Right lung (tissue), 10 donors: Measurements from ENCODE around the gene SNX17. TPM values are rescaled to one million over a fixed set of nuclear protein-coding genes. Genes with fewer than 3 reads are reported as not detected.
"Not testable (repeated sequence)": the region's sequence is repeated elsewhere in the genome, so short reads cannot be mapped to it uniquely, and the experiment has no call there.

Experiments used
- DNase-seq, 2 donors: peaks; one replicate each; pipeline ENCODE4 v3.0.0-alpha.2; 2013
- long read RNA-seq, 8 donors: transcript quantifications; one replicate each; lab custom pipeline, GENCODE V29; 2026
- polyA plus RNA-seq, 5 donors: library from polyadenylated mRNA; unstranded; fragments of 120-200 nt; gene quantifications; one replicate each; pipeline versions ENCODE4 v1.2.1 to v1.2.3, GENCODE V29; 2013; ENCODE audit warnings: inconsistent platforms in 1 of 5, low replicate concordance in 1 of 5; ENCODE audit not compliant: insufficient read length in 5 of 5, insufficient read depth in 1 of 5

SNX17 gene, protein sequence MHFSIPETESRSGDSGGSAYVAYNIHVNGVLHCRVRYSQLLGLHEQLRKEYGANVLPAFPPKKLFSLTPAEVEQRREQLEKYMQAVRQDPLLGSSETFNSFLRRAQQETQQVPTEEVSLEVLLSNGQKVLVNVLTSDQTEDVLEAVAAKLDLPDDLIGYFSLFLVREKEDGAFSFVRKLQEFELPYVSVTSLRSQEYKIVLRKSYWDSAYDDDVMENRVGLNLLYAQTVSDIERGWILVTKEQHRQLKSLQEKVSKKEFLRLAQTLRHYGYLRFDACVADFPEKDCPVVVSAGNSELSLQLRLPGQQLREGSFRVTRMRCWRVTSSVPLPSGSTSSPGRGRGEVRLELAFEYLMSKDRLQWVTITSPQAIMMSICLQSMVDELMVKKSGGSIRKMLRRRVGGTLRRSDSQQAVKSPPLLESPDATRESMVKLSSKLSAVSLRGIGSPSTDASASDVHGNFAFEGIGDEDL
- polyA plus RNA-seq = 100 to 1,000 TPM in 2 of 5 donors, 10 to 100 TPM in 3; 83.8 to 120 (median 99.2) TPM
- long read RNA-seq, donor 1, transcript SNX17-201 (15 exons, 2,044 nt) = major isoform, 54 of 68 reads
- long read RNA-seq, donor 1, partial matches to known transcripts = 11 of 68 reads
- long read RNA-seq, donor 1, other reads (novel, unspliced or antisense) = 0 of 68 reads
- long read RNA-seq, donor 2, transcript SNX17-201 (15 exons, 2,044 nt) = major isoform, 32 of 50 reads
- long read RNA-seq, donor 2, partial matches to known transcripts = 17 of 50 reads
- long read RNA-seq, donor 2, other reads (novel, unspliced or antisense) = 0 of 50 reads
- long read RNA-seq, donor 3, transcript SNX17-201 (15 exons, 2,044 nt) = major isoform, 38 of 44 reads
- long read RNA-seq, donor 3, partial matches to known transcripts = 5 of 44 reads
- long read RNA-seq, donor 3, other reads (novel, unspliced or antisense) = 0 of 44 reads
- long read RNA-seq, donor 4, transcript SNX17-201 (15 exons, 2,044 nt) = major isoform, 19 of 29 reads
- long read RNA-seq, donor 4, partial matches to known transcripts = 9 of 29 reads
- long read RNA-seq, donor 4, other reads (novel, unspliced or antisense) = 0 of 29 reads
- long read RNA-seq, donor 5, transcript SNX17-201 (15 exons, 2,044 nt) = major isoform, 40 of 66 reads
- long read RNA-seq, donor 5, partial matches to known transcripts = 24 of 66 reads
- long read RNA-seq, donor 5, other reads (novel, unspliced or antisense) = 0 of 66 reads
- long read RNA-seq, donor 6, transcript SNX17-201 (15 exons, 2,044 nt) = major isoform, 60 of 68 reads
- long read RNA-seq, donor 6, partial matches to known transcripts = 5 of 68 reads
- long read RNA-seq, donor 6, other reads (novel, unspliced or antisense) = 0 of 68 reads
- long read RNA-seq, donor 7, transcript SNX17-201 (15 exons, 2,044 nt) = major isoform, 53 of 53 reads
- long read RNA-seq, donor 7, partial matches to known transcripts = 0 of 53 reads
- long read RNA-seq, donor 7, other reads (novel, unspliced or antisense) = 0 of 53 reads
- long read RNA-seq, donor 8, transcript SNX17-201 (15 exons, 2,044 nt) = major isoform, 11 of 20 reads
- long read RNA-seq, donor 8, partial matches to known transcripts = 8 of 20 reads
- long read RNA-seq, donor 8, other reads (novel, unspliced or antisense) = 0 of 20 reads

DNA sequence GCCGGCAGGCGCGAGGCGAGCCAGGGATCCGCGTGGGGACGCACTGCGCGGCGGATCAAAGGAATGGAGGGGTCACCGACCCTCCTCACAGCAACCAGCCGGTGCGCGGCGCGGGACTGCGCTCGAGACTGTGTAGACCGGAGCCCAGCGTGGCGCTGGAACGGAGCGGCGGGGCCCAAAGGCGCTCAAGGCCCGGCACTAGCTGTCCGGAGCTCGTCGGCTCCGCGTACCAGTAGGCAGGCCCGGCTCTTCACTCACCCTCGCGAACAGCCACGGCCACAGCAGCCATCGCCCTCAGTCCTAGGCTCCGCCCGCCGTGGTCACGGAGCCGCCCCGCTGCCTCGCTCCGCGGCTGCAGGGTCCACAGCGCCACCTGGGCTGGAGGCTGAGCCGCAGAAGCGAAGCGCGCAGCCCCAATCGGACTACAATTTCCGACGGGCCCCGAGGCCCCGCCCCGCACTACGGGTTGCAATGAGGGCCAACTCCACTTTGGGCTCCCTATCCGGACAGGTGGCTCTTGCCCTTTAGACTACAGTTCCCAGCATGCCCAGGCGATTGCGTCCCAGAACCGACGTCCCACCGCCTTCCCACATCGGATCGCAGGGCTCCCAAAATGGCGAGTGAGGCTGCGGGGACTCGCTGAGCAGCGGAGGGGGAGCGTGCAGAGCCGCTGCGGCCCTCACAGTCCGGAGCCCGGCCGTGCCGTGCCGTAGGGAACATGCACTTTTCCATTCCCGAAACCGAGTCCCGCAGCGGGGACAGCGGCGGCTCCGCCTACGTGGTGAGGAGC lies at the start of gene SNX17, which contains the start of gene EIF2B4:
SNX17 (plus strand) TSS at position 591 of the 790 bp plus-strand sequence; CDS start at position 719, 128 bp downstream.
EIF2B4 (minus strand) TSS at position 313 of the 790 bp plus-strand sequence; CDS start at position 289, 24 bp downstream.
- DNase-seq = peak; percentile 99

DNA sequence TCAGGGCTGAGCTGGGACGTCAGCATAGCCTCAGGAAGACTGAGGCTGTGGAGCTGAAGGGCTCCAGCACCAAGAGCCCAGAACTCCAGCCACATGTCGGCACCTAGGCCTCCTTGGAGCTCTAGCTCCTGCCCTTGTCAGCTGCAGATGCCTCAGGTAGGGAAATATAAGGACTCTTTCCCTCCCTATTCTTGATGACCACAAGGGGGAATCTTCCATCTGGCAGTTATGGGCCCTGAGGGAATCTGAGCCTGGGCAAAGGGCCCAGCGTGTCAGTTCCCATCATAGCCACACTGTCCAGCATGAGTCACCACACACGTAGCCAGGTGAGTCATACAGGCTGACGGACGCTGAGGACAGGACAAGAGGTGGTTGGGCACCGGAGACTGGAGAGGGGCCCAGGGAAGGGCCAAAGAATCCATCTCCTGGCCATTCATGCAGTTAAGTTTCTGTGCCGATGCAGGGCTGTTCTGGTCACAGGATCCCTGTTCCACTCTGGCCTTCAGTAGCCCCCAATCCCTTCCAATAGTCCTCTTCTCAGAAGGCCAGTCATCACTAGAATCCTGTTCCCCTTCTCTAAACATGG lies 49.4 kb upstream of the SNX17 start:
- no peak for DNase-seq

DNA sequence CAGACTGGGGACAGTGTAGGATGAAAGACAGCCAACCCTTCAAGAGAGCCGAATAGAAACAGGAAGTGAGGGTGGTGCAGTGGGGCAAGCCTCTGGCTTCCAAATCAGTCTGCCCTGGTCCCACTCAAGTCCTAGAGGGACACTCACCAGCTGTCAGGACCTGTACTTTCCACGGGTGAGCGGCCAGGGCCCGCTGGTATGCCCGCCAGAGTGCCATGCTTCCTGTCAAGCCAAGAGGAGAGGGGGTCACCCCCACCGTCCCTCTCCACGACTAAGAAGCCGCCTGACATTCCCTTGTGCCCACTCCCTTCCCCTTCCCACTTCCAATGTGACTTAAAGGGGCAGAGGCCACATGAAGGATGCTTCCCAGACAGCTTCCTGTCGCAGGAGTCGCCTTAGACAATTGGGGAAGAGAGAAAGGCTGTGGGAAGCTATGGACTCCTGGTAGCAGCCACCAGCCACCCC lies 48.1 kb upstream of the SNX17 start:
- DNase-seq = no peak

DNA sequence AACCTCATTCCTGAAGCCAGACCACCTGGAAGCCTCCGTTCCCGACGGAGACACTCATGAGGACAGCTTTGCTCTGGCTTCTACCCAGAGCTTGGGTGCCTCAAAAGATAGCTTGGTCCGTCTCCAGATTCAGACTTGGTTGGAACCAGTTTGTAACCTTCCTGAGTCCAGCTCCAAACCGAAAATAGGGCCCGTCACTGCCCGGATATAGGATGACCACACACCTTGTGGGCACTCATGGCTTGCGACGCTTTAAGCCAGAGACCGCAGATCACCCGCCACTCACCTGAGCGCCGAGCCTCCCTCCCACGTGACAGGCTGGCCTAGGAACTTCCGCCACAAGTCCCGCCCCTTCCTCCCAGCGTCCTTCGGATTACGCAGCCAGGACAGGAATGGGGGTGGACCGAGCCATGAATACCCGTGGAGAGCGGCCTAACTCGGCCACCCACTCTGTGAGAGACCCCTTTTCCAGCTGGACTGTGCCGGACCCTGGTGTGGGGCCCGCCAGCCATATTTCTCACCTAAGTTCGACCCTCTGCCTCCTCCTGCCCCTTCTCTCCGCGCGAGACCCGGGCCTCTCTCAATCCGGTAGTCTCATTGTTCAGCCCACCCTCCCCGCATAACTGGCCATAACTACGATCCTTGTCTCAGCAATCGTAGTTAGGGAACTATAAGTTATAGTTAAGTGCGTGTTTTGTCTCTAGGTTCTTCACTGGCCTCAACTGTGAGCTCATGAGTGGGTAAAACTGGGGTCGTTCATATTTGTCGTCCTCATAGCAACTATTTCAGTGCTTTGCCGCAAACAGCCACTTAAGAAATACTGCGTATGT lies 47.4 kb upstream of the SNX17 start, which contains the start of gene MPV17:
MPV17 (minus strand) TSS at position 332 of the 830 bp plus-strand sequence. CDS start 580 bp downstream, outside the sequence.
- peak; percentile 88 to 91 for DNase-seq

DNA sequence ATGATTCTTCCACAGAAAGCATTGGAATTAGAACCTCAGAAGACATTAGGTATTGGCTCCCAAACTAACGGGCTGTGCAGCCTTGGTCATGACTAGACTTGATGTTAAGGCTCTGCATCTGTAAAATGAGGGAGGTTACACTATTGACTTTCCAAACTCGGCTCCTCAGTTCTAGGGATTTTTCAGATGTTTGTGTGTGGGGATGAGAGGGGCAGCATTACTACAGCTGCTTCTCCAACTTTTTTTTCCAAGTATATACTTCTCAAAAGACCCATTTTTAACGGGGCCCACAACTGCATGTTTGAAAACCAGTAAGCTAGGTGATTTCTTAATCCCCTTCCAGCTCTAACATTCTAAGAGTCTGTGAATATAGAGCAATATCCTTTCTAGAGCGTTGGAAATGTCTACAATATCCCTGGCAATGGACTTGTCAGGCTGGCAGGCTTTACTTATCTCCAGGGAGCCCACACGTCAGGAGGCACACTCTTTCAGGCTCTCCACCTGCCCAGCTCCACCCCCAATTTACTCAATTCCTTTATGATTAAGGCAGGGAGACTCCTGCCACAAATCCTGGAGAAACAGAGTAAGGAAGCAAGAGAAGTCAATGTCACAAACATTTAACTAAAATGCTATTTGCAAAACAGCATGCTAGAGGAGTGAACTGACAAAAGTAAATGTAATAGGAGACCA lies 46.7 kb upstream of the SNX17 start:
- no peak for DNase-seq

DNA sequence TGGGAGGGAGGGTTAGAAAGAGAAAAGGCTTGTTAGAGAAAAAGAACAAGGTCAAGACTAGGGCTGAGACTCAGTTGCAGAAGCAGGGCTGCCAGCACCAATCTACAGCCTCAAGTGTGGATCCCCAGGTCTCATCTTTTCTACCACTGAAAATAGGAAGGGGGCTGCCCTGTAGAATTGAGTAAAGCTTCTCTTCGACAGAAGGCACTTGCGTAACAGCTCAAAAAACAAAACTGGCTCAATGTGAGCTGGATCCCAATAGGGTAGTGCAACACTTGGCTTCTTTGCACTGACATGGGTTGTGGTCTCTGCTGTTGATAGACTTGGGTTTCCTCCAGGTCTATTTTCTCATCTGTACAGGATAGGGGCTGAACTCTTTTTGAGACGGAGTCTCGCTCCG lies 45.7 kb upstream of the SNX17 start:
- DNase-seq = no peak

DNA sequence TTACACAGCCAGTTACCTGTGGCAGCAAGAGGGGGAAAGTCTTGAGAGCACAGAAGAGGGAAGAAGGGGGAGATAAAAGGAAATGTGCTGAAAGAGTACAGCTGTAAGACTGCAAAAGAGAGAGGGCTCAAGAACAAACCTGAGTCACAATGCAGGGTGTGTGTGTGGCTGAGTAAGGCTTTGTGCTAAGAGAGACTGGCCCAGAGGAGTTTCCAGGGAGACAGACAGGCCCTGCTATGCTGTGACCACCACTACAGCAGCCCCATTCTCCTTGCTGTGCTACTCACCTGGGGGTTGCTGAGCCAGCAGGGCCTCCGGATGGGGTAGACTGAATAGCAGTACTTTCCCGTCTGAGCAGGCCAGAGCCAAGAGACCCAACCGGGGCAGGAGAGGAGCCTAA lies 35.1 kb upstream of the SNX17 start:
- no peak for DNase-seq

DNA sequence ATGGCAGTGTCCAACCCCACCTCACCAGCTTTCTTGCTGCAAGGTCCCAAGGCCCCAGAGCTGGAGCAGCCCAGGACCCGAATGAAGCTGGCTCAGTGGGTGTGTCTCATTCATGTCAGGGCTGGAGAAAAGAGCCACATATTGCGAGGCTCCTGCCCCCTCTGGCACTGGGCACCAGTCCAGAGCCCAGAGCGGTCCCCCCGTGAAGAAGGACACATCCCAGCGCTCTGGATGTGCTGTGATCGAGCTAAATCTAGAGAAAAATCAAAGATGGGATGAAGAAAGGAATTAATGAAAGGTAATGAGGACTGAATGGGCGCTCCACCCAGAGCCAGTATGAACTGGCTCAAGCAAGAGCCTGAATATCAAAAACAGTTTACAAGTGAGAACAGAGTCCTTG lies 34.2 kb upstream of the SNX17 start:
- no peak for DNase-seq

DNA sequence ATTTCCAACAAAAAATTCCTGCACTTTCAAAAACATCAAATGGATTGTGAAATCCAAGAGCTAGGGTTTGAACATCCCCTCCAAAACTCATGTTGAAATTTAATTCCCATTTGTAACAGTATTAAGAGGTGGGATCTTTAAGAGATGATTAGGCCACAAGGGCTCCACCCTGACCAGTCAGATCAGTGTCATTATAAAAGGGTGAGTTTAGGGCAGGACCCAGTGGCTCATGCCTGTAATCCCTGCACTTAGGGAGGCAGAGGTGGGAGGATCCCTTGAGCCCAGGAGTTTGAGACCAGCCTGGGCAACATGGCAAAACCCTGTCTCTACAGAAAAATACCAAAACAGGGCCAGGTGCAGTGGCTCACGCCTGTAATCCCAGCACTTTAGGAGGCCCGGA lies 22.8 kb upstream of the SNX17 start:
- no peak for DNase-seq

DNA sequence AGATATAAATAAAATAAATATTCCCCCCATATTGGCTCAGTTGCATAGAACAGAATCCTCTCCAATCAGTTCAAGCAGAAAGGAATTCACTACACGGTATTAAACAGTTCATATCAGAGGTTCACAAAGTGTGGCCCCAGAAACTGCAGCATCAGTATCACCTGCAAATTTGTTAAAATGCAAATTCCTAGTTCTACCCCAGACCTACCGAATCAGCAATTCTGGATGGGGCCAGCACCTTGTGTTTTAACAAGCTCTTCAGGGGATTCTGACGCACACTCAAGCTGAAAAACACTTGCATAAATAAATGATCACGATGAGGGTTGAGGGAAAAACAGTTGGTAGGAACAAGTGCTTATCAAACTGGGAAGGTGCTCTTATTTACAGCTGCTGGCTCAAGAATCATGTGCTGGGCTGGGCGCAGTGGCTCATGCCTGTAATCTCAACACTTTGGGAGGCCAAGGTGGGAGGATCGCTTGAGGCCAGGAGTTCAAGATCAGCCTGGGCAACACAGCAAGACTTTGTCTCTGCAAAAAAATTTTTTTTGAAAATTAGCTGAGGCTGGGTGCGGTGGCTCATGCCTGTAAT lies 20.2 kb upstream of the SNX17 start:
- no peak for DNase-seq

DNA sequence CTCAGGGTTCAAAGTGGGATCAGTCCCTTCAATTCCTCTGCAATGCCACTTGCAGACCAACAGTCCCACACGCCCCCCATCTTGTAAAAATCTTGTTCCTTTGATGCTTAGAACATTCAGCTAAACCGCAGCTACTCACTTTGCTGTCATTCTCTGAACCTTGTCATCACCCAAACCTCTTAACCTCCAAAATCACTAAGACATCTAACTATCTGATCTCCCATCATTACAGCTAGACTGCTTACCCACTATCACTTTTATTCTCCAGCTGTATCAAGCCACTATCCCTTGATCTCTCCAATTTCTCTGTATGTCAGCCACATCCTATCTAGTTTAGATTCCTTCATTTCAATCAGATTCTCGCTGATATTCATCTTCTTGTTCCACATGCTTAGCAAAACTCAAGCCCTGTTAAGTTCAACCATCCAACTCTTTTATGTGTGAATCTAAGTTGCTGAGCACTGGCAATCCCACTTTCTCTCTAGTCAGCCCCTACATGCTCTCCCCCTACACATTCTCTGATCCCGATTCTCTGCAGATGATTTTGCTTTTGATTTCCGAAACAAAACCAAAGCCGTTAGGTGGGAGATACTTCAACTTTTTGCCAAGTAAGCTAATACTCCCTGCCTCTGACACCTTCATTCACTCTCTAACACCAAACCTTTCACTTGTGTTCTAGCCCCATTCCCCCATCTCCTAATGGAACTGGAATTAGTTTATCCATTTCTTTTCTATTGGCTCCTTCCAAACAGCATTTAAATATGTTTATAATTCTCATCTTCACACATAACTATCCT lies 18.4 kb upstream of the SNX17 start:
- DNase-seq = no peak

DNA sequence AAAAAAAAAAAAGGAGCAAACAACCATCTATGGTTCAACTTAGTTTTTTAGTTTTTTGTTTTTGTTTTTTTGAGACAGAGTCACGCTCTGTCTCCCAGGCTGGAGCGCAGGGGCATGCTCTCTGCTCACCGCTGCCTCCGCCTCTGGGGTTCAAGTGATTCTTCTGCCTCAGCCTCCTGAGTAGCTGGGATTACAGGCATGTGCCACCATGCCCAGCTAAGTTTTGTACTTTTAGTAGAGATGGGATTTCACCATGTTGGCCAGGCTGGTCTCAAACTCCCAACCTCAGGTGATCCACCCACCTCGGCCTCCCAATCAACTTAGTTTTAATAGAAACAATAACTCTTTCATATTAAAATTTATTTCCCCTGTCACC lies 17.0 kb upstream of the SNX17 start:
- not testable (repeated sequence) for DNase-seq

DNA sequence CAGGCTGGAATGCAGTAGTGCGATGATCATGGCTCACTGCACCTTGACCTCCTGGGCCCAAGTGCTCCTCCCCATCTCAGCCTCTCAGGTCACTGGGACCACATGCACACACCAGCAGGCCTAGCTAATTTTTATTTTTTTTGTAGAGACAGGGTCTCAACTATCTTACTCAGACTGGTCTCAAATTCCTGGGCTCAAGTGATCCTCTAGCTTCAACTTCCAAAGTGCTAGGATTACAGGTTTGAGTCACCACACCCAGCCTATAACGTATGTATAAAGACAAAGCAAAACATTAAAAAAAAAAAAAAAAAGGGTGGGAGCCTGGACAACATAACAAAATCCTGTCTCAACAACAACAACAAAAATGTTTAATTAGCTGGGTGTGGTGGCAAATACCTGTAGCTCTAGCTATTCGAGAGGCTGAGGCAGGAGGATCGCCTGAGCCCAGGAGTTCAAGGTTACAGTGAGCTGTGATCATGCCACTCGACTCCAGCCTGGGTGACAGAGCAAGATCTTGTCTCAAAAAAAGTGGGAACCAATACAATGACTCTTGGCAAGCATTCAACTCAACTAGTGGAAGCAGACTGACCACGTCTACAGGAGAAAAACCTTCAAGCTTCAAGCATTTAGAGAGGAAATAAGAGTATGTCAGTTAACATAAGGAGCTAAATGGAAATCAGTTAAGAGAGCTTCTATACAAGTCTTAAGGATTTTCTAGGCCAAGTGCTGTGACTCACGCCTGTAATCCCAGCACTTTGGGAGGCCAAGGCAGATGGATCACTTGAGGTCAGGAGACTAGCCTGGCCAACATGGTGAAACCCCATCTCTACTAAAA lies 16.4 kb upstream of the SNX17 start:
- no peak for DNase-seq

DNA sequence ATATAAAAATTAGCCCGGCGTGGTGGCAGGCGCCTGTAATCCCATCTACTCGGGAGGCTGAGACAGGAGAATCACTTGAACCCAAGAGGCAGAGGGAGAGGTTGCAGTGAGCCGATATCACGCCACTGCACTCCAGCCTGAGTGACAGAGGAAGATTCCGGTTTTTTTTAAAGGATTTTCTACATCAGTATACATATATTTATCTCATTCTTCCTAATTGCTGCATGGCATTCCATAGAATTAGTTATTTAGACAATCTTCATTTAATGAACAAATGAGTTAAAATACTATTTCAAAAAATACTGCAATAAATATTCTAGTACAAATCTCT lies 15.9 kb upstream of the SNX17 start:
- no peak for DNase-seq

DNA sequence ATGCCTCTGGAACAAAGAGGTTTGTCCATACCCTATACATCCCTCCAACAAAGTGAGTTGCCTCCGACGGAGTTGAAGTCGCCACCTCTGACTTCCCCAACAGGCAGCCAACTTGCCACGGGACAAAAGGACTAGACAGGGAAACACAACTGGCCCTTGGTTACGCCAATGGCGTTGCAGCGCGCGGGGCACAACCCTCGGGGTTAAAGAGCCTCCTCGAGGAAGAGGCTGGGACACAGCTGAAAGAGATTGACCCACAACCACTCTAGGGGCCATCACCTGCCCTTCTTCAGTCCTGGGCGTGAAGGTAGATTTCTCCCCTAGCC lies 14.4 kb upstream of the SNX17 start:
- DNase-seq = peak in 1 of 2 donors; percentile 24
